HCT116 (cell line): Measurements from ENCODE around the gene DAZAP1.

Experiments used
- CTCF ChIP-seq, 3 experiments: fragments of 200-600 bp in 1 of 3; sonication (generic) in 1 of 3; IDR thresholded peaks in 2 of 3; conservative IDR thresholded peaks in 1 of 3; 2 replicates each; pipeline ENCODE4 v1.5.1; 2012 to 2017; ENCODE audit warnings: low read depth in 2 of 3, low read length in 2 of 3, antibody characterized with exemption in 1 of 3, borderline replicate concordance in 1 of 3, control low read depth in 1 of 3, mild to moderate bottlenecking in 1 of 3, mixed read lengths in 1 of 3, mixed run types in 1 of 3, moderate library complexity in 1 of 3; ENCODE audit not compliant: insufficient read depth in 1 of 3
- EZH2 ChIP-seq: fragments of 200-600 bp; sonication (generic); IDR thresholded peaks from 2 replicates; pipeline ENCODE4 v1.6.1; 2017; ENCODE audit warnings: antibody characterized with exemption, mixed run types
- FOSL1 ChIP-seq: IDR thresholded peaks from 2 replicates; pipeline ENCODE4 v1.6.1; 2012; ENCODE audit warnings: low read depth
- POLR2A ChIP-seq: IDR thresholded peaks from 2 replicates; pipeline ENCODE4 v1.7.0; 2011; ENCODE audit warnings: borderline replicate concordance; ENCODE audit not compliant: insufficient read depth, insufficient read length; ENCODE audit errors: extremely low read depth
- POLR2AphosphoS5 ChIP-seq: IDR thresholded peaks from 2 replicates; pipeline ENCODE4 v1.6.1; 2011; ENCODE audit warnings: mild to moderate bottlenecking, low read depth, low read length, moderate library complexity
- REST ChIP-seq: IDR thresholded peaks from 2 replicates; pipeline ENCODE4 v1.6.1; 2012; ENCODE audit warnings: low read depth
- ZFX ChIP-seq: fragments of 450-650 bp; IDR thresholded peaks from 2 replicates; pipeline ENCODE4 v1.6.1; 2017

GRCh38 chr19:1384478-1385110 is 22.8 kb upstream of the DAZAP1 start:
- TF ChIP-seq CTCF (IDR thresholded peaks at IDR 0.05 in 2 of 3, conservative IDR thresholded peaks at IDR 0.05 in 1 of 3; ENCODE audit: borderline replicate concordance in 1 of 3, insufficient read depth in 1 of 3, low read depth in 2 of 3, low read length in 2 of 3): no peak
- TF ChIP-seq REST: no peak
- no peak for TF ChIP-seq POLR2A
- no peak for TF ChIP-seq EZH2
- TF ChIP-seq POLR2AphosphoS5: no peak
- TF ChIP-seq ZFX: no peak
- no peak for TF ChIP-seq FOSL1
